Neural cell (in vitro differentiated cells): Measurements from ENCODE around the gene SPAG6. TPM values are rescaled to one million over a fixed set of nuclear protein-coding genes. Genes with fewer than 3 reads are reported as not detected.

ENCODE experiments used
- H2AFZ ChIP-seq: fragments of 200-600, 300-800 bp; sonication (generic), shearing (Covaris generic); 2 replicates; pipeline ENCODE4 v1.6.0; 2014; ENCODE audit warnings: low read depth, mild to moderate bottlenecking, antibody characterized with exemption, low read length, moderate library complexity
- H3F3A ChIP-seq: fragments of 200-600 bp; shearing (Covaris generic); 2 replicates; pipeline ENCODE4 v1.6.1; 2016; ENCODE audit warnings: mild to moderate bottlenecking, moderate library complexity, mixed read lengths, antibody characterized with exemption, low read length; ENCODE audit not compliant: insufficient read depth, poor library complexity, severe bottlenecking
- H3K27ac ChIP-seq: fragments of 200-600, 300-800 bp; sonication (generic), shearing (Covaris generic); 2 replicates; pipeline ENCODE4 v1.5.1; 2014; ENCODE audit warnings: mild to moderate bottlenecking, low read length, moderate library complexity
- H3K27me3 ChIP-seq: fragments of 300-800, 200-600 bp; sonication (generic), shearing (Covaris generic); 2 replicates; pipeline ENCODE4 v1.6.0; 2014; ENCODE audit warnings: mild to moderate bottlenecking, low read depth, low read length, moderate library complexity; ENCODE audit not compliant: insufficient read depth
- H3K36me3 ChIP-seq: fragments of 300-800, 200-600 bp; sonication (generic), shearing (Covaris generic); 2 replicates; pipeline ENCODE4 v1.5.1; 2014; ENCODE audit warnings: mild to moderate bottlenecking, antibody characterized with exemption, low read length, moderate library complexity; ENCODE audit not compliant: insufficient read depth
- H3K4me2 ChIP-seq: fragments of 300-800, 200-600 bp; sonication (generic), shearing (Covaris generic); 2 replicates; pipeline ENCODE4 v1.6.0; 2014; ENCODE audit warnings: mild to moderate bottlenecking, low read length
- H3K4me3 ChIP-seq: fragments of 300-800, 200-600 bp; sonication (generic), shearing (Covaris generic); 2 replicates; pipeline ENCODE4 v1.5.1; 2014; ENCODE audit warnings: mild to moderate bottlenecking, low read length, moderate library complexity
- H3K79me2 ChIP-seq: fragments of 200-600 bp; shearing (Covaris generic); replicated peaks from 2 replicates; pipeline ENCODE4 v1.6.0; 2014; ENCODE audit warnings: mild to moderate bottlenecking, low read length, moderate library complexity; ENCODE audit not compliant: insufficient read depth
- H3K9ac ChIP-seq: fragments of 300-800, 200-600 bp; sonication (generic), shearing (Covaris generic); 2 replicates; pipeline ENCODE4 v1.6.1; 2016; ENCODE audit warnings: mild to moderate bottlenecking, low read length, mixed read lengths
- H3K9me2 ChIP-seq: fragments of 200-600 bp; shearing (Covaris generic); 2 replicates; pipeline ENCODE4 v1.6.1; 2016; ENCODE audit warnings: mild to moderate bottlenecking, low read length, mixed read lengths; ENCODE audit not compliant: insufficient read depth
- H3K9me3 ChIP-seq: fragments of 200-600, 300-800 bp; sonication (generic), shearing (Covaris generic); 2 replicates; pipeline ENCODE4 v1.6.1; 2016; ENCODE audit warnings: mild to moderate bottlenecking, mixed run types, low read length, moderate library complexity, mixed read lengths
- H4K20me1 ChIP-seq: fragments of 200-600 bp; shearing (Covaris generic); 2 replicates; pipeline ENCODE4 v1.6.1; 2016; ENCODE audit warnings: mild to moderate bottlenecking, mixed run types; ENCODE audit not compliant: insufficient read depth
- EP300 ChIP-seq: fragments of 450-650 bp; conservative IDR thresholded peaks from 2 replicates; pipeline ENCODE4 v1.6.1; 2014; ENCODE audit warnings: antibody characterized with exemption, mild to moderate bottlenecking, moderate library complexity; ENCODE audit not compliant: poor library complexity, severe bottlenecking
- EZH2 ChIP-seq: fragments of 200-600, 300-800 bp; shearing (Covaris generic), sonication (generic); IDR thresholded peaks from 2 replicates; pipeline ENCODE4 v1.6.1; 2014; ENCODE audit warnings: antibody characterized with exemption, low read length, borderline replicate concordance, mild to moderate bottlenecking; ENCODE audit not compliant: insufficient read depth, poor library complexity, severe bottlenecking
- MXI1 ChIP-seq: fragments of 450-650 bp; conservative IDR thresholded peaks from 2 replicates; pipeline ENCODE4 v1.6.1; 2014; ENCODE audit warnings: antibody characterized with exemption, mild to moderate bottlenecking; ENCODE audit not compliant: poor library complexity, severe bottlenecking
- POLR2AphosphoS5 ChIP-seq: IDR thresholded peaks from 2 replicates; pipeline ENCODE4 v1.6.1; 2012
- RAD21 ChIP-seq: fragments of 450-650 bp; conservative IDR thresholded peaks from 2 replicates; pipeline ENCODE4 v1.6.1; 2014; ENCODE audit warnings: antibody characterized with exemption, mild to moderate bottlenecking, moderate library complexity
- REST ChIP-seq: IDR thresholded peaks from 2 replicates; pipeline ENCODE4 v1.6.1; 2012; ENCODE audit warnings: borderline replicate concordance
- SMC3 ChIP-seq: fragments of 450-650 bp; conservative IDR thresholded peaks from 2 replicates; pipeline ENCODE4 v1.6.1; 2014; ENCODE audit warnings: antibody characterized with exemption, mild to moderate bottlenecking, moderate library complexity; ENCODE audit not compliant: poor library complexity
- TAF1 ChIP-seq: IDR thresholded peaks from 2 replicates; pipeline ENCODE4 v1.6.1; 2012; ENCODE audit warnings: low read depth
- polyA plus RNA-seq: library from polyadenylated mRNA; depleted of rRNA; stranded (reverse); fragments of >200 nt; gene quantifications from 2 replicates; pipeline ENCODE4 v1.2.3, GENCODE V29; 2014
- TF ChIP-seq, protein P1 (sequence below): fragments of 450-650 bp; IDR thresholded peaks from 2 replicates; pipeline ENCODE4 v1.5.1; 2014; ENCODE audit warnings: antibody characterized with exemption, mild to moderate bottlenecking, moderate library complexity; ENCODE audit not compliant: poor library complexity, severe bottlenecking

The SPAG6 gene
- polyA plus RNA-seq, 1 donor from 2014 or later, result 0.36 TPM

GRCh38 chr10:22429981-22430421 lies 84.7 kb downstream of the SPAG6 start:
- Histone ChIP-seq H3K79me2 (no peaks in the 10 kb centered on the region), H3K27me3 (no peaks in the 10 kb centered on the region), H3K36me3 (no peaks in the 10 kb centered on the region), H3F3A (no peaks in the 10 kb centered on the region), H3K9me3 (no peaks in the 10 kb centered on the region), H3K4me3 (no peak overlapping the region), H3K9me2 (no peaks in the 10 kb centered on the region), H2AFZ (no peak overlapping the region), H3K27ac (no peak overlapping the region), H3K9ac (no peak overlapping the region), H4K20me1 (no peaks in the 10 kb centered on the region), H3K4me2 (no peak overlapping the region)
- TF ChIP-seq REST (no peak), POLR2AphosphoS5 (no peak), RAD21 (no peak), SMC3 (no peak), EP300 (no peak), MXI1 (no peak), EZH2 (no peak), TAF1 (no peak)
- TF ChIP-seq, protein P1, sequence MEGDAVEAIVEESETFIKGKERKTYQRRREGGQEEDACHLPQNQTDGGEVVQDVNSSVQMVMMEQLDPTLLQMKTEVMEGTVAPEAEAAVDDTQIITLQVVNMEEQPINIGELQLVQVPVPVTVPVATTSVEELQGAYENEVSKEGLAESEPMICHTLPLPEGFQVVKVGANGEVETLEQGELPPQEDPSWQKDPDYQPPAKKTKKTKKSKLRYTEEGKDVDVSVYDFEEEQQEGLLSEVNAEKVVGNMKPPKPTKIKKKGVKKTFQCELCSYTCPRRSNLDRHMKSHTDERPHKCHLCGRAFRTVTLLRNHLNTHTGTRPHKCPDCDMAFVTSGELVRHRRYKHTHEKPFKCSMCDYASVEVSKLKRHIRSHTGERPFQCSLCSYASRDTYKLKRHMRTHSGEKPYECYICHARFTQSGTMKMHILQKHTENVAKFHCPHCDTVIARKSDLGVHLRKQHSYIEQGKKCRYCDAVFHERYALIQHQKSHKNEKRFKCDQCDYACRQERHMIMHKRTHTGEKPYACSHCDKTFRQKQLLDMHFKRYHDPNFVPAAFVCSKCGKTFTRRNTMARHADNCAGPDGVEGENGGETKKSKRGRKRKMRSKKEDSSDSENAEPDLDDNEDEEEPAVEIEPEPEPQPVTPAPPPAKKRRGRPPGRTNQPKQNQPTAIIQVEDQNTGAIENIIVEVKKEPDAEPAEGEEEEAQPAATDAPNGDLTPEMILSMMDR, result no peak

- Histone ChIP-seq H3K9me3 (no peaks in the 10 kb centered on the region), H3K79me2 (peaks cover 13% of the 10 kb centered on the region), H4K20me1 (no peaks in the 10 kb centered on the region), H3K4me3 (no peak overlapping the region), H3K4me2 (no peak overlapping the region), H3K9ac (no peak overlapping the region), H2AFZ (no peak overlapping the region), H3K27me3 (no peaks in the 10 kb centered on the region), H3F3A (no peaks in the 10 kb centered on the region), H3K36me3 (no peaks in the 10 kb centered on the region), H3K27ac (no peak overlapping the region), H3K9me2 (no peaks in the 10 kb centered on the region)
- TF ChIP-seq POLR2AphosphoS5, result no peak
- TF ChIP-seq SMC3, result no peak
- no peak for TF ChIP-seq REST
- no peak for TF ChIP-seq EP300
- no peak for TF ChIP-seq TAF1
- TF ChIP-seq RAD21, result no peak
- no peak for TF ChIP-seq MXI1
- TF ChIP-seq, protein P1, result no peak
- no peak for TF ChIP-seq EZH2
Observed at GRCh38 chr10:22433875-22434274, 88.6 kb downstream of the SPAG6 start.
